ENCODE measurements around the gene C2orf42.
"Not testable (repeated sequence)": the region's sequence is repeated elsewhere in the genome, so short reads cannot be mapped to it uniquely, and the experiment has no call there.

Gene C2orf42

GRCh38 chr2:70173520-70173919 lies 17.3 kb downstream of the C2orf42 start:
- DNase-seq (ENCODE audit: low read depth in 1 of 2, low spot score in 1 of 2): no peak

GRCh38 chr2:70169654-70170245 lies 21.1 kb downstream of the C2orf42 start:
- not testable (repeated sequence) for DNase-seq (ENCODE audit: low read depth in 1 of 2, low spot score in 1 of 2)

GRCh38 chr2:70161069-70161534 lies 29.7 kb downstream of the C2orf42 start:
- no peak for DNase-seq (ENCODE audit: low read depth in 1 of 2, low spot score in 1 of 2)

GRCh38 chr2:70160545-70160944 lies 30.3 kb downstream of the C2orf42 start:
- DNase-seq (ENCODE audit: low read depth in 1 of 2, low spot score in 1 of 2): no peak

- not testable (repeated sequence) for DNase-seq (ENCODE audit: low read depth in 1 of 2, low spot score in 1 of 2)
These were observed 41.6 kb downstream of the C2orf42 start for GRCh38 chr2:70149130-70149686.

GRCh38 chr2:70148211-70148760 lies 42.5 kb downstream of the C2orf42 start:
- DNase-seq (ENCODE audit: low read depth in 1 of 2, low spot score in 1 of 2): not testable (repeated sequence)

- no peak for DNase-seq (ENCODE audit: low read depth in 1 of 2, low spot score in 1 of 2)
These were observed 44.7 kb downstream of the C2orf42 start for GRCh38 chr2:70145851-70146739.

GRCh38 chr2:70145144-70145490 lies 45.7 kb downstream of the C2orf42 start:
- DNase-seq (ENCODE audit: low read depth in 1 of 2, low spot score in 1 of 2): no peak

GRCh38 chr2:70144443-70145143 lies 46.2 kb downstream of the C2orf42 start:
- no peak for DNase-seq (ENCODE audit: low read depth in 1 of 2, low spot score in 1 of 2)

GRCh38 chr2:70143314-70144150 lies 47.3 kb downstream of the C2orf42 start:
- no peak for DNase-seq (ENCODE audit: low read depth in 1 of 2, low spot score in 1 of 2)

- DNase-seq (ENCODE audit: low read depth in 1 of 2, low spot score in 1 of 2): peak; percentile 99 to 100
These were observed 48.1 kb downstream of the C2orf42 start for GRCh38 chr2:70142590-70143313.

- no peak for DNase-seq (ENCODE audit: low read depth in 1 of 2, low spot score in 1 of 2)
These were observed 48.8 kb downstream of the C2orf42 start for GRCh38 chr2:70141902-70142589.

- DNase-seq (ENCODE audit: low read depth in 1 of 2, low spot score in 1 of 2): no peak
These were observed 49.5 kb downstream of the C2orf42 start for GRCh38 chr2:70141212-70141901.

GRCh38 chr2:70140791-70141211 lies 50.0 kb downstream of the C2orf42 start:
- DNase-seq (ENCODE audit: low read depth in 1 of 2, low spot score in 1 of 2): no peak

GRCh38 chr2:70134323-70134983 lies 56.4 kb downstream of the C2orf42 start:
- not testable (repeated sequence) for DNase-seq (ENCODE audit: low read depth in 1 of 2, low spot score in 1 of 2)

- no peak for DNase-seq (ENCODE audit: low read depth in 1 of 2, low spot score in 1 of 2)
These were observed 57.1 kb downstream of the C2orf42 start for GRCh38 chr2:70133491-70134322.

GRCh38 chr2:70133127-70133452 lies 57.7 kb downstream of the C2orf42 start:
- DNase-seq (ENCODE audit: low read depth in 1 of 2, low spot score in 1 of 2): no peak
